ENCODE results near the gene MEI1.

- TF ChIP-seq CTCF (IDR thresholded peaks at IDR 0.05; ENCODE audit: poor library complexity, severe bottlenecking) (no peak), EP300 (conservative IDR thresholded peaks at IDR 0.05; ENCODE audit: poor library complexity, severe bottlenecking) (no peak), POLR2AphosphoS5 (IDR thresholded peaks at IDR 0.05) (no peak), RAD21 (conservative IDR thresholded peaks at IDR 0.05) (no peak), EZH2 (IDR thresholded peaks at IDR 0.05; ENCODE audit: borderline replicate concordance, insufficient read depth, low read length, poor library complexity, severe bottlenecking) (no peak)
Observed at GRCh38 chr22:41844513-41844912, 145.2 kb downstream of the MEI1 start.
